Stromal cell of bone marrow (primary cell): ENCODE measurements around the gene MAL.

Source experiments
- DNase-seq: peaks from one replicate; pipeline ENCODE4 v3.0.0-alpha.2; 2012; ENCODE audit warnings: low read depth

MAL gene

GRCh38 chr2:94996305-94997100 lies 29.0 kb upstream of the MAL start:
- DNase-seq = no peak

- no peak for DNase-seq
Observed at GRCh38 chr2:94997981-94998930, 27.3 kb upstream of the MAL start.

GRCh38 chr2:94999431-94999883 lies 26.1 kb upstream of the MAL start:
- DNase-seq = no peak

GRCh38 chr2:95001051-95001562 lies 24.4 kb upstream of the MAL start:
- no peak for DNase-seq

GRCh38 chr2:95001701-95002100 lies 23.8 kb upstream of the MAL start:
- no peak for DNase-seq

- no peak for DNase-seq
Observed at GRCh38 chr2:95002498-95002897, 23.0 kb upstream of the MAL start.

GRCh38 chr2:95004287-95004686 lies 21.2 kb upstream of the MAL start:
- DNase-seq = no peak

- DNase-seq = no peak
Observed at GRCh38 chr2:95004711-95005110, 20.8 kb upstream of the MAL start.

GRCh38 chr2:95005726-95006125 lies 19.8 kb upstream of the MAL start:
- DNase-seq = no peak

GRCh38 chr2:95006588-95006987 lies 18.9 kb upstream of the MAL start:
- no peak for DNase-seq

- no peak for DNase-seq
Observed at GRCh38 chr2:95007031-95007609, 18.4 kb upstream of the MAL start.

- no peak for DNase-seq
Observed at GRCh38 chr2:95007822-95008221, 17.7 kb upstream of the MAL start.

GRCh38 chr2:95008306-95008705 lies 17.2 kb upstream of the MAL start:
- no peak for DNase-seq

- DNase-seq = no peak
Observed at GRCh38 chr2:95008996-95009395, 16.5 kb upstream of the MAL start.

- DNase-seq = no peak
Observed at GRCh38 chr2:95009412-95009811, 16.1 kb upstream of the MAL start.

GRCh38 chr2:95010126-95010525 lies 15.4 kb upstream of the MAL start:
- DNase-seq = no peak

GRCh38 chr2:95010718-95011117 lies 14.8 kb upstream of the MAL start:
- no peak for DNase-seq

- peak; percentile 14 for DNase-seq
Observed at GRCh38 chr2:95012881-95013550, 12.5 kb upstream of the MAL start.

- no peak for DNase-seq
Observed at GRCh38 chr2:95013726-95014125, 11.8 kb upstream of the MAL start.

GRCh38 chr2:95014126-95014708 lies 11.3 kb upstream of the MAL start:
- DNase-seq = no peak

GRCh38 chr2:95015261-95015912 lies 10.1 kb upstream of the MAL start:
- DNase-seq = no peak
